GM19043 (cell line): ENCODE data around the gene POU3F4.

Experiments
- ATAC-seq: cut with Tn5 transposase; IDR thresholded peaks from one replicate; pipeline ENCODE4 v1.9.1; 2021; ENCODE audit warnings: low read depth; ENCODE audit not compliant: unreplicated experiment

Gene POU3F4

DNA sequence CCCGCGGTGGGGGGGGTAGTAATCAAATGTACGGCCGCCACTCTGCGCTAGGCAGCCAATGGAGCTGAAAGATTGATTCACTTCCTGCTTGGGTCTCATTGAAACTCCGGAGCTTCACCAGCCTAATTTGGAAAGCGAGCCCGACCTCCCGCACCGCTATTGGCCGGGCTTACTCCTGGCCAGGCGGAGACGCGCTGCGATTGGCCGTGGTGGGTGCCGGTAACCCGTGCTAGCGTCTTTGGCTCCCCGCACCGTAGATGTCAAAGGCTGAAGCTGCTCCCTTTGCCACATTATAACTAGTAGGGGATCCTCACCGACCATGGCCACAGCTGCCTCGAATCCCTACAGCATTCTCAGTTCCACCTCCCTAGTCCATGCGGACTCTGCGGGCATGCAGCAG lies at the start of gene POU3F4:
Gene POU3F4, plus strand, starts transcription at position 285 of the 400 bp plus-strand sequence. Its CDS starts 35 bp downstream, at position 320.
- ATAC-seq = no peak

DNA sequence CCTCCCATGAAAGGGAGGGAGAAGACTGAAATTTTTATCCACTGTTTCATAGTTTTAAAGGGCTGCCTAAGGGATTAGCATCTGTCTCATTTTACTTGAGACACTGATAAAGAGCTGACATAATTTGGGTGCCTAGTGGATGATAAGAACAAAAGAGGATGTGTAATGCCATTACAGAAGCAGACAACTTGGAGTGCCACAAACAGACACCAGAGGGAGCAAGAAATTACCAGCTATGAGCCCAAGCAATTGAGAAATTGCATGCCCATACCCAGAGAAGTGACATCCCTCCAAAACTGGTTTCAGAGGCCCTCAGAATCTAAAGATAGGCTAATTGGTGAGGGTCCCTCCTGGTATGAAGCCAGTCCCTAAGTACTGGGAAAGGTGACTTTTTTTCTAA lies 38.5 kb upstream of the POU3F4 start:
- ATAC-seq = no peak

DNA sequence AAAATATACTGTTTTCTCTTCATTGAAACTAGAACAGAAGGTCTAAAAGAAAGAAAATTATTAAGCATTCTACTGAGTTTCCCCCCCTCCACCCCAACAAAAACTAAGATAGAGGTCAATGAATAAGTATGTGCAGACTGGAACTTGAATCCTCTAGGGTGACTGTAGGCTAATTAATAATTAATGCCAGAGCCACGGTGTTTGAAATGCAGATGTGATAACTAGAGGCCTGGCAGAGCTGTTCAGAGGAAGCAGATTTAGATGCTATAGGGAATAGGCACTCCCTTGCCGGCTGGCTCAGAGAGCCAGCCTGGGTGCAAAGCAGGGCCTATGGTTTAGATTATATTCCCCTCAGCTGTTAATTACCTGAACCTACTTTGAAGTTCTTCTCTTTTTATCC lies 12.2 kb upstream of the POU3F4 start:
- ATAC-seq = no peak

DNA sequence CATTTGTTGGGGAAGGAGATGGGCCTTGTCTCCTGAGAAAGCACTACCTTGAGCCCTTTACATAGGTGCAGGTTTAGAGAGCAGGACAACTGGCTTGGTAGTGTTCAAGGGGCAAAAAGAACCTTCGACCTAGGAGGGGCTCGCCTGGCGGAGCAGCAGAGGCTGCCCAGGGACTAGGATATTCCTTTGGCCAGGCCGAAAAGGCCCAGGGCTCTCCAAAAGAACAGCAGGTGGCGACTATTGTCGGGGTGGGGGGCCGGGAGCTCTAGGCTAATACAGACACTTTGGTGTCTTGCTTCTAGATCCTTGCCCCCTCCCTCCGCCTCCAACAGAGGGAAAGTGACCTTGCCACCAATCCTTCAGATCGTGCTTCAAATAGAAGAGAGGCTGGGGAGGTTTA lies 7.1 kb upstream of the POU3F4 start:
- no peak for ATAC-seq

DNA sequence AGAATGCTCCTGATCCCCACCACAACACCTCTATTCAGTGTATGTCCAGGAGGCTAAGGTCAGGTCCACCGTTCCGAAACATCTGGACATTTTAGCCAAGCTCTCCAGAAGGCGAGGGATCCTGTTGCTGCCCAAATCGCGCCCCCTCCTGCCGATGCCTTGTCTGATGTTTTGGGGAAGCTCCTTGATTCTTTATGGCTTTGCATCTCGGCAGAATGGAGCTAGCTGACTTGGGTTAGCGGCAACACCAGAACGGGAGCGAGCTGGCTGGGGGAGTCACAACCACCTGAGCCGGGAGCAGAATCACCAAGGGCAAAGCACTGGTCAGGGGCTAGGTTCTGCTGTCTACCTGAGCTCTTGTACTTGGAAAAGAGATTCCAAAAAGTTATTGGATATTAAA lies 6.6 kb upstream of the POU3F4 start:
- ATAC-seq = no peak

DNA sequence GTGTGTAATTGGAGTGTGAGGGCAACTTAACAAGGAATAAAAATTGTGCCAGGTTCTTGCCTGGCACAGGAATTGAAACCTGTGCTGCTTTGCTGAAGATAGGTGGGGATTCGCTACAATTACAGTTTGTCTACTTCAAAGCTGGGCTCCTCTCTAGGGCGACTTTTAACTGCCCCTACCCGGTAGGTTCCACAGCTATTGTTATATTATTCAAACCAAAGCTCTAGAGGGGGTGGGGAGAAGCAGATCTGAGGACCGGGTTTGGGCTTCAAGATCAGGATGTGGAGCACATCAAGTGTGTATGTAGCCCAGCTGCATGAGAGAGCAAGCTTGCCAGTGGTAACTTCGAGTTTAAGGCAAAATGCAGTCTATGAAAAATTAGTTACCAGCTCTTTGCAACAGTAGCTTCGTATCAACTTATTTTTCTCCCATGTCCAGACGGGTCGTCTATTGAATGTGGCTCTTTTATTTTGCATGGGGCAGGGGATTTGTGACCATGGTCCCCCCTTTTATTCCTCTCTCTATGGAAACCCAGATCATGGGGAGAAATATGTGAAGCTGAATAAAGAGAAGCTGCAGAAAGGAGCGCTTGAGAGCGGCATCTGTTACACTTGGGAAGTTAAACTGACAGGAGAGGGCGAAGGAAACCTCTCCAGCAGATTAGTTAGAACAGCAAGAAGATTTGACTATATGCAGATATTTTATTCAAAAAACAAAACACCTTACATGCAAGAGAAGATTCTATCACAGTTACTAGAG lies 3.2 kb upstream of the POU3F4 start:
- ATAC-seq = no peak

DNA sequence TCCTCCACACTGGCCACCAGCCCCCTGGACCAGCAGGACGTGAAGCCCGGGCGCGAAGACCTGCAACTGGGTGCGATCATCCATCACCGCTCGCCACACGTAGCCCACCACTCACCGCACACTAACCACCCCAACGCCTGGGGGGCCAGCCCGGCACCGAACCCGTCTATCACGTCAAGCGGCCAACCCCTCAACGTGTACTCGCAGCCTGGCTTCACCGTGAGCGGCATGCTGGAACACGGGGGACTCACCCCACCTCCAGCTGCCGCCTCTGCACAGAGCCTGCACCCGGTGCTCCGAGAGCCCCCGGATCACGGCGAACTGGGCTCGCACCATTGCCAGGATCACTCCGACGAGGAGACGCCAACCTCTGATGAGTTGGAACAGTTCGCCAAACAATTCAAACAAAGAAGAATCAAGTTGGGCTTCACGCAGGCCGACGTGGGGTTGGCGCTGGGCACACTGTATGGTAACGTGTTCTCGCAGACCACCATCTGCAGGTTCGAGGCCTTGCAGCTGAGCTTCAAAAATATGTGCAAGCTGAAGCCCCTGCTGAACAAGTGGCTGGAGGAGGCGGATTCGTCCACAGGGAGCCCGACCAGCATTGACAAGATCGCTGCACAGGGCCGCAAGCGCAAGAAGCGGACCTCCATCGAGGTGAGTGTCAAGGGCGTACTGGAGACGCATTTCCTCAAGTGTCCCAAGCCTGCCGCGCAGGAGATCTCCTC lies 600 bp downstream of the POU3F4 start:
- no peak for ATAC-seq

DNA sequence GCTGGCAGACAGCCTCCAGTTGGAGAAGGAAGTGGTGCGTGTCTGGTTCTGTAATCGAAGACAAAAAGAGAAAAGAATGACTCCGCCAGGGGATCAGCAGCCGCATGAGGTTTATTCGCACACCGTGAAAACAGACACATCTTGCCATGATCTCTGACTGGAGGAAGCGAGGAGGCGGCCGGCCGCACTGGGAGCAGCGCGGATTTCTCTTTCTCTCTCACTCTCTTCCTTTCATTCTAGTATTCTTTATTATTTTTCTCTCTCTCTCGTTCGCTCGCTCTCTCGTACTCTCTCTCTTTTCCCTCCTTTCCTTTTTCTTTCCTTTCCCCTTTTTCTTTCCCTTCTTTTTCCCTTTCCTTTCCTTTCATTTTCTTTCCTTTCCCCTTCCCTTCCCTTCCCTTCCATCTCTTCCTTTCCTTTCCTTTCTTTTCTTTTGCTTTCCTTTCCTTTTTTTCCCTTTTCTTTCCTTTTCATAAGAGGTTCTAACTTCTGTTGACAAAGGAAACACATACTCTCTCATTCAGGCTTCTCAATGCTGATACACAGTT lies 1.2 kb downstream of the POU3F4 start:
- ATAC-seq = no peak

DNA sequence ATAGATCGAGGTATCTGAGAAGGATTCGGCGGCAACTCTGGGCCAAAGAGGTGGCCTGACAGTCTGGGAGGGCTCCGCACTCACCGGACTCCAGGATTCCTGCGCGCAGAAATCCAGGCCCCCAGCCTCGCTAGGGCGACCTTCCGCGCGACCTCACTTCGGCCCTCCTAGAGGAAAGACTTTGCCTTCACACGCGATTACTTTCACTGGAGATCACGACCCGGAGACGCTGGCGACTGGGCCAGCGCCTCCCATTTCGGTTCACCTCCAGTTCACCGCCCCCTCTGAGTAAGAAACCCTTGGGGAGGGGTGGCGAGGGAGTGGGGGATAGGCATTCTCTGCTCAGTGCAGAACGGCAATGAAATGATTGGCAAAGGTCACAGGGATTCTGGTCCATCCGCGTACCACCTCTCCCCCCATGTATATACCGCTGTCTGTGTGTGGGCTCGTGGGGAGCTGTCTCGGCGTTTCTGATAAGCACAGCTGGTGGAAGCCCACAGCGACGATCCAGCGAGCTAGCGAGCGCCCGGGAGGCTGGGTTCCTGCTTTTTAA lies 2.5 kb downstream of the POU3F4 start:
- no peak for ATAC-seq

DNA sequence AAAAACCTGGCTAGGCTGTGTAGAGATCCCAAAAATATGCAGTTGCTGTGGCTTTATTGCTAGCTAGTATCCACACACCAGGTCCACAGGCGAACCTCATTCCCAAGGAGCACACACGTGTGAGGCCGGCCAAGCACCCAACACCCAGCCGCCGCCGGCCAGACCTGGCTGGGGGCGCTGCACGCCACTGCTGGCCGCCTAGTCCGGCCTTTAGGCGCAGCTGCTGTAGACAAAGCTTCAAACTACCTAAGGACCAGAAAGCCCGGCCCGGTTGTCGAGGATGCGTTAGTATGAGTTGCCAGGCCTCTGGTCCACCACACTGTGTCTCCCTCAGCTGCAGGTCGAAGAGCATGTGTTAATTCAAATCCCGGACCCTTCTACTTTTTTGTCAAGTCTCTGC lies 3.1 kb downstream of the POU3F4 start:
- no peak for ATAC-seq

DNA sequence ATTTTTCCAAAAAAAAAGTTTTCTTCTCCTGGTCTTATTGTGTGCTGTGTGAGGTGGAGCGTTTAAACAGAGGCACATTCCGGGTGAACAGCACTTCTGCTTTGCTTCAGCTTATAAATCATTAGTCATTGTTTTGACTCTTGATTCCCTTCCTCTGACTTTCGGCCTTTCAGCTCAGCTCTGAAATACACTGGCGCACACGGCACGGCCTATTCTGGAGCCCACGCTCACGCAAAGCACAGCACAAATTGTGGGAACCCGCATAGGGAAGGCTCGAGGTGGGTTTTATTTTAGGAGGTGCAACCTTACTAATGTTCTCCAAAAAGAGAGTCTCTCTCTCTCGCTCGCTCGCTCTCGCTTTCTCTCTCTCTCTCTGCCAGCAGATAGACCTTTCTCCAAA lies 4.0 kb downstream of the POU3F4 start:
- no peak for ATAC-seq

DNA sequence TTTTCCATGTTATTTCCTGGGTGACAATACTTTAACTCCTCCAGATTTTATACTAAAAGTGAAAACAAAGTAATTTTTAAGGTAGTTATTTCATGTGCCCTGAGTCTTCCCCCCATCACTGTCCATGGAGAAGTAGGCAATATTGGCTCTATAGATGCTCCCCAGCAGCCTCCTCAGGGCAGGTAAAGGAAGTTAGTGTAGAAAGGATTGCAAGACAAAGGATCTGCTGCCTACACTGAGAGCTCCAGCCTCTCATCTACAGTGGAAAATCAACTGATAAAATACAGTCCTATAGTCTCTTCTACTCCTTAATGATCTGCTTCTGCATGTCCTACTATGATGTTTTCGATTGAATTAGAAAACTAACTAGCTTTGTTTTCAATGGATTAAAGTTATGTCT lies 8.5 kb downstream of the POU3F4 start:
- no peak for ATAC-seq

DNA sequence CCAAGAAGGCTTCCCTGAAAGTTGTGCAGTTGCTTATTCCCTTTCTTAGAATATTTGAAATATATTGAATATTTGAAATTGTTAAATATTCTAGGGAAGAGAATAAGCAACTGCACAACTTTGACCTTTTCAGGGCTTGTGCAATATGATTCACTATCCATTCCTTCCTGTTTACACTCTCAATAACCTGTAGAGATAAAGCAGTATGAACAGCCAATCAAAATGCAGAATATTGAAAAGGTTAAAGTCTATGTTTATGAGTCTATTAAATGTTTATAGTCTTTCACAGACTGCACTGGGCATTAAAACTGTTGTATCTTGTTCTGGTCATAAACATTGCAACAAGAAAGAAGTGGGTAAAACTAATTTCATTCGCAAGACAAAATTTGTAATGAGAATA lies 13.8 kb downstream of the POU3F4 start:
- no peak for ATAC-seq

DNA sequence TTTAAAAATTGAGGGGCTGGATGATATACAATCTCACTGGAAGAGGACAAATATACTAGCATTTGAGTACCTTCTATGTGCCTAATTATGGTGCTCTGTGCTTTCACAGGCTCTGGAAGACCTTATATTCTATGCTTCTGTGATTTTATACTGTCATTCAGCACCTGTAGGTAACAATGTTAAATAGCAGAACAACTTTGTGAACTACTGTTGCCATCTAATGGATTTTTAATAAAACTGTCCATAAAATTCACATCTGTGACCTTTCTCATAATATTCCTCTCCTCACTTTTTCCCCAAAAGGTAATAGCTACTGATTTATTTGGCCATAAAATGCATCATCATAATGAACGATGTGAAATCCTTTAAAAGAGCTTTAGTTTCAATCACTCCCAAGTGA lies 21.9 kb downstream of the POU3F4 start:
- ATAC-seq = no peak

DNA sequence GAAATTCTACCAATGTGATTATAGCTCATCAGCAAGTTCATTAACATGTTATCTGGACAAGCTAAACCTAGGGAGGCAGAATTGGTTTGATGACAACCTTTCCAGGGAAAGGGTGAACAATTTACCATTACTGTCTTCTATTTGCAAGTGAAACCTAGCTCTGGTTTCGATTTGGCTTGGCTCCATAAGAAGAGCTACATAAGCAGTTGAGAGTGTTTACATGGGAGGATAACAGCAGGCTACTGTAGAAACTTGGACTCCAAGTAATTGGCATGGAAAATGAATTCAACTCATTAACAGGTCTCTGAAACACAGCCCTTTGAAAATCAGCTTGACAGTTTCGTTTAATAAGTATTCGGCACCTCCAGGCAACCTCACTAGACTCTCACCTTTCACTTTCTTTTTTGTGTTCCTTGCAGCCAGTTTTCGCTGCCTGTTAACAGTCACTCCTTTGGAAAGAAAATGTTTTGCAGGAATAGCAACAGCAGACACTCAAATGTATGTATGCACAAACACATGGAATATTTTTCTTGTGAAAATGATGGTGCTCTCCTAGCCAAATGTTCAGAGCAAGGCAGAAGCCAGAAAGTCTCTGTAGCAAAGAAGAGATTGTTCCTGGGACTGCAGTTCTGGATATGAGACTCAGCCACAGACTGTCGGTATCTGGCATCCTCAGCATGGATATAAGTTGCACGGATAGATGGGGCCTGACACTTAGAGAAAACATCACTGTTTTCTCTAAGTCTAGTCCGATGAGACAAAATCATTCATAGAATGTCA lies 27.5 kb downstream of the POU3F4 start:
- peak; percentile 55 for ATAC-seq
